Measurements from ENCODE around the gene SPINK6. TPM values are rescaled to one million over a fixed set of nuclear protein-coding genes. Genes with fewer than 3 reads are reported as not detected.

Gene SPINK6
- total RNA-seq, 1 experiment from 2014 or later: not detected

GRCh38 chr5:148166550-148167283, 36.1 kb upstream of the SPINK6 start (continued):
- TF ChIP-seq CTCF (IDR thresholded peaks at IDR 0.05 in 2 of 3, conservative IDR thresholded peaks at IDR 0.05 in 1 of 3; ENCODE audit: borderline replicate concordance in 1 of 3, insufficient read depth in 1 of 3, low read depth in 2 of 3, low read length in 2 of 3) (no peak), FOSL1 (IDR thresholded peaks at IDR 0.05; ENCODE audit: low read depth) (no peak), TCF7L2 (IDR thresholded peaks at IDR 0.05; ENCODE audit: borderline replicate concordance, extremely low read depth, insufficient read depth, insufficient read length) (no peak), EZH2phosphoT487 (IDR thresholded peaks at IDR 0.05; ENCODE audit: borderline replicate concordance) (no peak)

- Histone ChIP-seq H3K27me3 (ENCODE audit: insufficient read depth, low read length) (peaks cover 9% of the 10 kb centered on the region; the same call in 1 of the 2 replicates), H4K20me1 (ENCODE audit: insufficient read depth) (no peaks in the 10 kb centered on the region), H3K9ac (ENCODE audit: low read length) (no peak within 1 kb of the TSS), H3K4me3 (replicated peaks in 1 of 2; ENCODE audit: low read depth in 1 of 2, low read length in 2 of 2) (no peak within 1 kb of the TSS), H3K4me2 (ENCODE audit: low read length) (no peak within 1 kb of the TSS), H3K9me3 (ENCODE audit: control insufficient read depth in 1 of 2, insufficient read depth in 1 of 2, low read depth in 1 of 2, low read length in 2 of 2) (no peaks in the 10 kb centered on the region), H3K36me3 (ENCODE audit: control insufficient read depth in 1 of 2, insufficient read depth in 2 of 2, low read length in 2 of 2) (no peaks in the 10 kb centered on the region), H3K4me1 (ENCODE audit: control insufficient read depth in 1 of 2, insufficient read depth in 2 of 2, low read length in 2 of 2) (no peaks in the 10 kb centered on the region), H3K79me2 (ENCODE audit: insufficient read depth, low read length) (no peaks in the 10 kb centered on the region), H3K9me2 (ENCODE audit: insufficient read depth) (no peaks in the 10 kb centered on the region), H3K27ac (ENCODE audit: low read depth, low read length) (no peak within 1 kb of the TSS), H2AFZ (ENCODE audit: low read depth, low read length, poor library complexity, severe bottlenecking) (no peak within 1 kb of the TSS)
- ATAC-seq (no peak), DNase-seq (ENCODE audit: low read depth, low spot score) (no peak)
- ChIA-PET RAD21 (ENCODE audit: low non-redundant PET in 1 of 2, low total read pairs in 2 of 2, uncharacterized antibody in 2 of 2, unreplicated experiment in 2 of 2) (no interaction called here), POLR2A (no interaction called here), CTCF (no interaction called here)
- no TSS peak for BruUV-seq (replicated peaks)
- intact Hi-C loops (cut with micrococcal nuclease): no loop called here
- TF ChIP-seq ZBTB33 (IDR thresholded peaks at IDR 0.05; ENCODE audit: extremely low read depth, insufficient replicate concordance, low read length) (no peak), CBX3 (IDR thresholded peaks at IDR 0.05; ENCODE audit: low read depth) (no peak), EZH2phosphoT487 (IDR thresholded peaks at IDR 0.05; ENCODE audit: borderline replicate concordance) (no peak), JUND (IDR thresholded peaks at IDR 0.05) (no peak), ZNF274 (IDR thresholded peaks at IDR 0.05; ENCODE audit: low read depth, low read length) (no peak), CTCF (IDR thresholded peaks at IDR 0.05 in 2 of 3, conservative IDR thresholded peaks at IDR 0.05 in 1 of 3; ENCODE audit: borderline replicate concordance in 1 of 3, insufficient read depth in 1 of 3, low read depth in 2 of 3, low read length in 2 of 3) (no peak), ELF1 (IDR thresholded peaks at IDR 0.05; ENCODE audit: borderline replicate concordance, low read depth) (no peak), EGR1 (IDR thresholded peaks at IDR 0.05; ENCODE audit: low read depth) (no peak), CEBPB (IDR thresholded peaks at IDR 0.05; ENCODE audit: low read depth) (no peak), YY1 (IDR thresholded peaks at IDR 0.05; ENCODE audit: extremely low read depth, insufficient replicate concordance, low read depth, low read length) (no peak), RAD21 (IDR thresholded peaks at IDR 0.05; ENCODE audit: low read depth) (no peak), POLR2AphosphoS5 (IDR thresholded peaks at IDR 0.05; ENCODE audit: low read depth, low read length) (no peak), SIN3A (IDR thresholded peaks at IDR 0.05; ENCODE audit: low read depth) (no peak), FOSL1 (IDR thresholded peaks at IDR 0.05; ENCODE audit: low read depth) (no peak), MAX (IDR thresholded peaks at IDR 0.05) (no peak), SP1 (IDR thresholded peaks at IDR 0.05; ENCODE audit: low read depth) (no peak), ZFX (IDR thresholded peaks at IDR 0.05) (no peak)
Measured at GRCh38 chr5:148168246-148168645, 34.6 kb upstream of the SPINK6 start, which contains the start of gene SPINK14. TSS of gene SPINK14 (plus strand) at chr5:148168546. CDS start at chr5:148169733, 1,187 bp downstream.
